ENCODE measurements around the gene STARD5. TPM values are rescaled to one million over a fixed set of nuclear protein-coding genes. Genes with fewer than 3 reads are reported as not detected.

The STARD5 gene
- total RNA-seq, 6 experiments from 2014 or later = 16.4 to 49.9 (median 19.7) TPM

- H3K4me1 ChIP-seq = no peaks in the 10 kb centered on the region
- 81% methylated on average over 4 of the region's 4 CpGs for WGBS (ENCODE audit: insufficient coverage, low coverage, low lambda C conversion rate, missing lambda C conversion rate)
- no peaks in the 10 kb centered on the region for H3K36me3 ChIP-seq
- H3K27ac ChIP-seq = no peak overlapping the region
- ATAC-seq = no peak
- H3K9me3 ChIP-seq = no peaks in the 10 kb centered on the region
- TF ChIP-seq, protein P1, sequence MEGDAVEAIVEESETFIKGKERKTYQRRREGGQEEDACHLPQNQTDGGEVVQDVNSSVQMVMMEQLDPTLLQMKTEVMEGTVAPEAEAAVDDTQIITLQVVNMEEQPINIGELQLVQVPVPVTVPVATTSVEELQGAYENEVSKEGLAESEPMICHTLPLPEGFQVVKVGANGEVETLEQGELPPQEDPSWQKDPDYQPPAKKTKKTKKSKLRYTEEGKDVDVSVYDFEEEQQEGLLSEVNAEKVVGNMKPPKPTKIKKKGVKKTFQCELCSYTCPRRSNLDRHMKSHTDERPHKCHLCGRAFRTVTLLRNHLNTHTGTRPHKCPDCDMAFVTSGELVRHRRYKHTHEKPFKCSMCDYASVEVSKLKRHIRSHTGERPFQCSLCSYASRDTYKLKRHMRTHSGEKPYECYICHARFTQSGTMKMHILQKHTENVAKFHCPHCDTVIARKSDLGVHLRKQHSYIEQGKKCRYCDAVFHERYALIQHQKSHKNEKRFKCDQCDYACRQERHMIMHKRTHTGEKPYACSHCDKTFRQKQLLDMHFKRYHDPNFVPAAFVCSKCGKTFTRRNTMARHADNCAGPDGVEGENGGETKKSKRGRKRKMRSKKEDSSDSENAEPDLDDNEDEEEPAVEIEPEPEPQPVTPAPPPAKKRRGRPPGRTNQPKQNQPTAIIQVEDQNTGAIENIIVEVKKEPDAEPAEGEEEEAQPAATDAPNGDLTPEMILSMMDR (IDR thresholded peaks at IDR 0.05) = no peak
- no peak for TF ChIP-seq POLR2A (IDR thresholded peaks at IDR 0.05)
- no peaks in the 10 kb centered on the region for H3K27me3 ChIP-seq
- no peak overlapping the region for H3K4me3 ChIP-seq
- no peak for DNase-seq
- intact Hi-C loops (cut with DNase I) = no loop called here
Observed at GRCh38 chr15:81347910-81348309, 24.0 kb upstream of the STARD5 start.

GRCh38 chr15:81346611-81347010 lies 22.7 kb upstream of the STARD5 start:
- Histone ChIP-seq H3K27ac (no peak overlapping the region), H3K36me3 (no peaks in the 10 kb centered on the region), H3K4me3 (no peak overlapping the region), H3K27me3 (no peaks in the 10 kb centered on the region), H3K9me3 (no peaks in the 10 kb centered on the region), H3K4me1 (no peaks in the 10 kb centered on the region)
- TF ChIP-seq, protein P1 (IDR thresholded peaks at IDR 0.05) = no peak
- no peak for TF ChIP-seq POLR2A (IDR thresholded peaks at IDR 0.05)
- DNase-seq (no peak), ATAC-seq (no peak)
- intact Hi-C loops (cut with DNase I) = no loop called here
- 67% methylated on average over 2 of the region's 2 CpGs for WGBS (ENCODE audit: insufficient coverage, low coverage, low lambda C conversion rate, missing lambda C conversion rate)

GRCh38 chr15:81343371-81343770 lies 19.4 kb upstream of the STARD5 start:
- TF ChIP-seq POLR2A (IDR thresholded peaks at IDR 0.05) = no peak
- TF ChIP-seq, protein P1 (IDR thresholded peaks at IDR 0.05) = no peak
- 73% methylated on average over 4 of the region's 4 CpGs for WGBS (ENCODE audit: insufficient coverage, low coverage, low lambda C conversion rate, missing lambda C conversion rate)
- H3K9me3 ChIP-seq = no peaks in the 10 kb centered on the region
- H3K27me3 ChIP-seq = no peaks in the 10 kb centered on the region
- H3K27ac ChIP-seq = no peak overlapping the region
- no peak for DNase-seq
- no peaks in the 10 kb centered on the region for H3K36me3 ChIP-seq
- ATAC-seq = no peak
- H3K4me1 ChIP-seq = no peaks in the 10 kb centered on the region
- H3K4me3 ChIP-seq = no peak overlapping the region
- intact Hi-C loops (cut with DNase I) = no loop called here

GRCh38 chr15:81341351-81341750 lies 17.4 kb upstream of the STARD5 start:
- intact Hi-C loops (cut with DNase I) = no loop called here
- peaks cover 0 to 2% (median under 1%) of the 10 kb centered on the region in 4 donors for H3K4me1 ChIP-seq
- DNase-seq (no peak), ATAC-seq (no peak)
- whole genome bisulfite sequencing (ENCODE audit: insufficient coverage, low coverage, low lambda C conversion rate, missing lambda C conversion rate) = 83% methylated on average over 2 of the region's 4 CpGs
- no peak overlapping the region for H3K27ac ChIP-seq
- no peaks in the 10 kb centered on the region for H3K9me3 ChIP-seq
- TF ChIP-seq, protein P1 (IDR thresholded peaks at IDR 0.05) = no peak
- TF ChIP-seq POLR2A (IDR thresholded peaks at IDR 0.05) = no peak
- no peaks in the 10 kb centered on the region for H3K36me3 ChIP-seq
- no peaks in the 10 kb centered on the region for H3K27me3 ChIP-seq
- H3K4me3 ChIP-seq = no peak overlapping the region

DNA sequence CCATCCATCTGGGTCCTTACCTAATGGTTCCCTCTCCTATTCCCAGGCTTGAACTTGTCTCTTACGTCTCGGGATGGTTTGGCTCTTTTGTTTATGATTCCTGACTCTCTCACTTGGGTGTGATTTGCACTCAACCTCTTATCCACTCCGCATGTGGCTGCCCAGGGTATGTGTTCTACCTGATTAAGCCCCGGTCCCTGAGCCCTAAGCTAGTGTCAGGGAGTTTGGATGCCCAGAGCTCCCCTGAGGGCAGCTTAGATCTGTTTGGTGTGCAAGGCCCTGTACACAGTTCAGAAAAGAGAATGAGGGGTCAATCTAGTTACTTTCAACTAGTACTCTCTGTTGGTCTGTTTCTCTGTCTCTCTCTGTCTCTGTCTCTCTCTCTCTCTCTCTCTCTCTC lies 15.9 kb upstream of the STARD5 start:
- DNase-seq = no peak
- no peaks in the 10 kb centered on the region for H3K9me3 ChIP-seq
- no peak overlapping the region for H3K27ac ChIP-seq
- no peaks in the 10 kb centered on the region for H3K36me3 ChIP-seq
- TF ChIP-seq POLR2A (IDR thresholded peaks at IDR 0.05) = no peak
- TF ChIP-seq, protein P1 (IDR thresholded peaks at IDR 0.05) = no peak
- intact Hi-C loops (cut with DNase I) = loop anchor here in 1 of 2 donors (10.0 kb wide), 1 partner anchor 65 kb away; no protein-coding TSS in a partner anchor
- 62% methylated on average over 4 of the region's 4 CpGs for WGBS (ENCODE audit: insufficient coverage, low coverage, low lambda C conversion rate, missing lambda C conversion rate)
- peaks cover 0 to 10% (median 4%) of the 10 kb centered on the region in 4 donors for H3K4me1 ChIP-seq
- no peak for ATAC-seq
- H3K4me3 ChIP-seq = no peak overlapping the region
- no peaks in the 10 kb centered on the region for H3K27me3 ChIP-seq
